ENCODE data around the gene CALHM1. TPM values are rescaled to one million over a fixed set of nuclear protein-coding genes. Genes with fewer than 3 reads are reported as not detected.

The CALHM1 gene
- total and polyA plus RNA-seq, 7 experiments from 2014 or later: not detected

- ChIA-PET POLR2A (interaction anchor here (1.2 to 2.5 kb wide), 3 partner anchors 8 to 38 kb away, joined by 3 to 12 read pairs (median 5); no protein-coding TSS in a partner anchor), CTCF (interaction anchor here (0.9 to 1.1 kb wide), 3 partner anchors 27 to 36 kb away, joined by 3 to 7 read pairs (median 3); partner anchors contain the start of gene CALHM3)
- Histone ChIP-seq H3K27me3 (ENCODE audit: control insufficient read depth in 2 of 2, insufficient read depth in 2 of 2, low read length in 2 of 2) (no peaks in the 10 kb centered on the region), H3K9me3 (ENCODE audit: control insufficient read depth in 2 of 3, low read length in 3 of 3) (no peaks in the 10 kb centered on the region), H3K4me3 (ENCODE audit: low read length) (peak within 1 kb of the TSS; percentile 77), H3K27ac (ENCODE audit: low read depth, low read length) (peak within 1 kb of the TSS; percentile 63), H3K36me3 (ENCODE audit: control insufficient read depth in 2 of 3, insufficient read depth in 3 of 3, low read length in 3 of 3) (peaks cover 0 to 22% (median 0%) of the 10 kb centered on the region in 3 experiments), H3K4me1 (ENCODE audit: control insufficient read depth in 2 of 2, insufficient read depth in 2 of 2, low read length in 2 of 2) (peaks cover 18 to 34% of the 10 kb centered on the region in 2 donors)
- Mint-ChIP-seq H3K27ac (peak within 1 kb of the TSS; percentile 51 to 96 (median 79)), H3K4me1 (peaks cover 27 to 56% (median 47%) of the 10 kb centered on the region in 7 donors), H3K36me3 (peaks cover 0 to 30% (median 8%) of the 10 kb centered on the region in 5 donors), H3K9me3 (peaks cover 0 to 1% (median 0%) of the 10 kb centered on the region in 11 donors), H3K4me3 (peak within 1 kb of the TSS; percentile 82 to 97 (median 90)), H3K27me3 (no peaks in the 10 kb centered on the region)
- ATAC-seq: peak; percentile 79
- intact Hi-C loops (cut with micrococcal nuclease): loop anchor here (1.0 to 5.0 kb wide), 4 partner anchors 19 to 35 kb away; no protein-coding TSS in a partner anchor
- DNase-seq: peak; percentile 24 to 72 (median 43)
Observed at GRCh38 chr10:103451831-103452505, 6.7 kb downstream of the CALHM1 start, which contains the start of gene CALHM2. CALHM2 (minus strand) TSS chr10:103452370; CDS start chr10:103449941, 2,429 bp downstream.

- intact Hi-C loops (cut with micrococcal nuclease): loop anchor here (1.0 to 5.0 kb wide), 3 partner anchors 20 to 34 kb away; no protein-coding TSS in a partner anchor
- Histone ChIP-seq H3K27me3 (ENCODE audit: control insufficient read depth in 2 of 2, insufficient read depth in 2 of 2, low read length in 2 of 2) (no peaks in the 10 kb centered on the region), H3K4me3 (ENCODE audit: low read length) (peak overlapping the region; percentile 77), H3K36me3 (ENCODE audit: control insufficient read depth in 2 of 3, insufficient read depth in 3 of 3, low read length in 3 of 3) (peaks cover 0 to 29% (median 0%) of the 10 kb centered on the region in 3 experiments), H3K9me3 (ENCODE audit: control insufficient read depth in 2 of 3, low read length in 3 of 3) (no peaks in the 10 kb centered on the region), H3K27ac (ENCODE audit: low read depth, low read length) (peak overlapping the region; percentile 63), H3K4me1 (ENCODE audit: control insufficient read depth in 2 of 2, insufficient read depth in 2 of 2, low read length in 2 of 2) (peaks cover 18 to 34% of the 10 kb centered on the region in 2 donors)
- H3K9me3 Mint-ChIP-seq: peaks cover 0 to 1% (median 0%) of the 10 kb centered on the region in 11 donors
- CTCF ChIA-PET: interaction anchor here (0.7 to 1.0 kb wide), 3 partner anchors 18 to 32 kb away, joined by 3 read pairs; partner anchors contain the start of gene CALHM3
- ATAC-seq: peak; percentile 71
- H3K4me1 Mint-ChIP-seq: peaks cover 27 to 56% (median 47%) of the 10 kb centered on the region in 7 donors
- DNase-seq: peak in 7 of 9 donors; percentile 31 to 46 (median 44)
- POLR2A ChIA-PET: interaction anchor here (0.6 to 2.5 kb wide), 5 partner anchors 9 to 672 kb away, joined by 3 to 12 read pairs (median 3); no protein-coding TSS in a partner anchor
- H3K4me3 Mint-ChIP-seq: peak overlapping the region; percentile 82 to 97 (median 90)
- peak overlapping the region; percentile 71 to 96 (median 79) for H3K27ac Mint-ChIP-seq
- H3K36me3 Mint-ChIP-seq: peaks cover 0 to 30% (median 8%) of the 10 kb centered on the region in 5 donors
- no peaks in the 10 kb centered on the region for H3K27me3 Mint-ChIP-seq
Observed at GRCh38 chr10:103451091-103451813, 7.4 kb downstream of the CALHM1 start.

GRCh38 chr10:103450201-103450695 is 8.5 kb downstream of the CALHM1 start:
- H3K4me1 ChIP-seq (ENCODE audit: control insufficient read depth in 2 of 2, insufficient read depth in 2 of 2, low read length in 2 of 2): peaks cover 18 to 34% of the 10 kb centered on the region in 2 donors
- Mint-ChIP-seq H3K4me3 (peak overlapping the region in 8 of 10 donors; percentile 53 to 97 (median 85)), H3K27ac (peak overlapping the region in 7 of 9 donors; percentile 51 to 93 (median 79)), H3K4me1 (peaks cover 27 to 60% (median 47%) of the 10 kb centered on the region in 7 donors), H3K36me3 (peaks cover 0 to 30% (median 8%) of the 10 kb centered on the region in 5 donors), H3K9me3 (peaks cover 0 to 1% (median 0%) of the 10 kb centered on the region in 11 donors), H3K27me3 (no peaks in the 10 kb centered on the region)
- peaks cover 0 to 39% (median 3%) of the 10 kb centered on the region in 3 experiments for H3K36me3 ChIP-seq (ENCODE audit: control insufficient read depth in 2 of 3, insufficient read depth in 3 of 3, low read length in 3 of 3)
- ATAC-seq (no peak), DNase-seq (no peak)
- no peaks in the 10 kb centered on the region for H3K27me3 ChIP-seq (ENCODE audit: control insufficient read depth in 2 of 2, insufficient read depth in 2 of 2, low read length in 2 of 2)
- CTCF ChIA-PET: no interaction called here
- H3K9me3 ChIP-seq (ENCODE audit: control insufficient read depth in 2 of 3, low read length in 3 of 3): no peaks in the 10 kb centered on the region
- intact Hi-C loops (cut with micrococcal nuclease): loop anchor here in 1 of 2 donors (5.0 kb wide), 1 partner anchor 33 kb away; no protein-coding TSS in a partner anchor
- peak overlapping the region; percentile 77 for H3K4me3 ChIP-seq (ENCODE audit: low read length)
- peak overlapping the region; percentile 63 for H3K27ac ChIP-seq (ENCODE audit: low read depth, low read length)
- POLR2A ChIA-PET: interaction anchor here (1.3 kb wide), 1 partner anchor 16 kb away, joined by 3 read pairs; no protein-coding TSS in a partner anchor

- peak overlapping the region; percentile 9 for H3K27ac ChIP-seq (ENCODE audit: low read depth, low read length)
- no peak for ATAC-seq
- CTCF ChIA-PET: no interaction called here
- no peaks in the 10 kb centered on the region for H3K9me3 ChIP-seq (ENCODE audit: control insufficient read depth in 2 of 3, low read length in 3 of 3)
- Mint-ChIP-seq H3K4me3 (peak overlapping the region in 9 of 10 donors; percentile 12 to 97 (median 85)), H3K36me3 (peaks cover 4 to 37% (median 8%) of the 10 kb centered on the region in 5 donors), H3K27ac (peak overlapping the region; percentile 52 to 93 (median 74)), H3K27me3 (no peaks in the 10 kb centered on the region), H3K9me3 (peaks cover 0 to 1% (median 0%) of the 10 kb centered on the region in 11 donors), H3K4me1 (peaks cover 27 to 64% (median 47%) of the 10 kb centered on the region in 7 donors)
- peaks cover 0 to 47% (median 8%) of the 10 kb centered on the region in 3 experiments for H3K36me3 ChIP-seq (ENCODE audit: control insufficient read depth in 2 of 3, insufficient read depth in 3 of 3, low read length in 3 of 3)
- no peak for DNase-seq
- POLR2A ChIA-PET: no interaction called here
- intact Hi-C loops (cut with micrococcal nuclease): loop anchor here in 1 of 2 donors (5.0 kb wide), 1 partner anchor 32 kb away; no protein-coding TSS in a partner anchor
- no peaks in the 10 kb centered on the region for H3K27me3 ChIP-seq (ENCODE audit: control insufficient read depth in 2 of 2, insufficient read depth in 2 of 2, low read length in 2 of 2)
- H3K4me3 ChIP-seq (ENCODE audit: low read length): no peak overlapping the region
- H3K4me1 ChIP-seq (ENCODE audit: control insufficient read depth in 2 of 2, insufficient read depth in 2 of 2, low read length in 2 of 2): peaks cover 18 to 34% of the 10 kb centered on the region in 2 donors
Observed at GRCh38 chr10:103449208-103450144, 9.2 kb downstream of the CALHM1 start.

- POLR2A ChIA-PET: no interaction called here
- Mint-ChIP-seq H3K4me1 (peaks cover 27 to 61% (median 45%) of the 10 kb centered on the region in 7 donors), H3K27ac (peak overlapping the region; percentile 41 to 93 (median 74)), H3K36me3 (peaks cover 4 to 37% (median 9%) of the 10 kb centered on the region in 5 donors), H3K27me3 (no peaks in the 10 kb centered on the region), H3K4me3 (peak overlapping the region in 5 of 10 donors; percentile 3 to 97 (median 79)), H3K9me3 (peaks cover 0 to 1% (median 0%) of the 10 kb centered on the region in 11 donors)
- Histone ChIP-seq H3K27ac (ENCODE audit: low read depth, low read length) (peak overlapping the region; percentile 9), H3K4me1 (ENCODE audit: control insufficient read depth in 2 of 2, insufficient read depth in 2 of 2, low read length in 2 of 2) (peaks cover 18 to 30% of the 10 kb centered on the region in 2 donors), H3K27me3 (ENCODE audit: control insufficient read depth in 2 of 2, insufficient read depth in 2 of 2, low read length in 2 of 2) (no peaks in the 10 kb centered on the region), H3K4me3 (ENCODE audit: low read length) (no peak overlapping the region), H3K9me3 (ENCODE audit: control insufficient read depth in 2 of 3, low read length in 3 of 3) (no peaks in the 10 kb centered on the region), H3K36me3 (ENCODE audit: control insufficient read depth in 2 of 3, insufficient read depth in 3 of 3, low read length in 3 of 3) (peaks cover 0 to 54% (median 8%) of the 10 kb centered on the region in 3 experiments)
- CTCF ChIA-PET: no interaction called here
- ATAC-seq: no peak
- intact Hi-C loops (cut with micrococcal nuclease): no loop called here
- DNase-seq: no peak
Observed at GRCh38 chr10:103448746-103449145, 10.0 kb downstream of the CALHM1 start.

All from naive thymus-derived CD4-positive, alpha-beta T cell (primary cell).